Ishikawa (cell line): ENCODE results near the gene TAF1C.

ENCODE experiments used
- EGR1 ChIP-seq: IDR thresholded peaks from 2 replicates; pipeline ENCODE4 v1.6.1; 2012
- FOXM1 ChIP-seq: IDR thresholded peaks from 2 replicates; pipeline ENCODE4 v1.6.1; 2012; ENCODE audit warnings: low read depth, borderline replicate concordance
- MAX ChIP-seq: IDR thresholded peaks from 2 replicates; pipeline ENCODE4 v1.6.1; 2012
- RAD21 ChIP-seq: IDR thresholded peaks from 2 replicates; pipeline ENCODE4 v1.6.1; 2012; ENCODE audit warnings: low read depth
- REST ChIP-seq: IDR thresholded peaks from 2 replicates; pipeline ENCODE4 v1.6.1; 2012; ENCODE audit warnings: low read depth, mild to moderate bottlenecking
- TCF12 ChIP-seq: IDR thresholded peaks from 2 replicates; pipeline ENCODE4 v1.6.1; 2012; ENCODE audit warnings: low read depth

- TF ChIP-seq RAD21 (no peak), REST (no peak), FOXM1 (no peak), MAX (no peak), TCF12 (no peak), EGR1 (no peak)
Observed at GRCh38 chr16:84150926-84151325, 35.9 kb downstream of the TAF1C start.
